GM23338 (cell line): ENCODE measurements around the gene RDH12. TPM values are rescaled to one million over a fixed set of nuclear protein-coding genes. Genes with fewer than 3 reads are reported as not detected.

ENCODE experiments used
- ATAC-seq: fragments of 200-7000 bp; cut with Tn5 transposase; 3 replicates; pipeline ENCODE4 v1.9.1; 2020
- DNase-seq: peaks from one replicate; pipeline ENCODE4 v3.0.0-alpha.2; 2015; ENCODE audit warnings: low spot score
- H2AFZ ChIP-seq: fragments of 200-600 bp; sonication (generic); 2 replicates; pipeline ENCODE4 v1.8.0; 2016; ENCODE audit warnings: antibody characterized with exemption, mild to moderate bottlenecking, moderate library complexity
- H3F3A ChIP-seq: fragments of 200-600 bp; sonication (generic); replicated peaks from 2 replicates; pipeline ENCODE4 v1.8.0; 2017; ENCODE audit warnings: antibody characterized with exemption, mixed run types, low read depth
- H3K27ac ChIP-seq: fragments of 200-600 bp; sonication (generic); 2 replicates; pipeline ENCODE4 v1.6.1; 2016; ENCODE audit warnings: low read depth
- H3K27me3 ChIP-seq: fragments of 200-600 bp; sonication (generic); 2 replicates; pipeline ENCODE4 v1.8.0; 2016; ENCODE audit warnings: mild to moderate bottlenecking, mixed run types, moderate library complexity; ENCODE audit not compliant: insufficient read depth
- H3K36me3 ChIP-seq: fragments of 200-600 bp; sonication (generic); 2 replicates; pipeline ENCODE4 v1.8.0; 2016; ENCODE audit warnings: mild to moderate bottlenecking; ENCODE audit not compliant: insufficient read depth
- H3K4me1 ChIP-seq: fragments of 200-600 bp; sonication (generic); 2 replicates; pipeline ENCODE4 v1.8.0; 2016; ENCODE audit warnings: mild to moderate bottlenecking, moderate library complexity; ENCODE audit not compliant: insufficient read depth
- H3K4me2 ChIP-seq: fragments of 200-600 bp; sonication (generic); 2 replicates; pipeline ENCODE4 v1.7.1; 2017; ENCODE audit warnings: mixed run types
- H3K4me3 ChIP-seq: fragments of 200-600 bp; sonication (generic); 2 replicates; pipeline ENCODE4 v1.6.1; 2016; ENCODE audit warnings: mixed run types
- H3K79me2 ChIP-seq: fragments of 200-600 bp; sonication (generic); replicated peaks from 2 replicates; pipeline ENCODE4 v1.8.0; 2017; ENCODE audit warnings: mild to moderate bottlenecking; ENCODE audit not compliant: insufficient read depth
- H3K9me2 ChIP-seq: fragments of 200-600 bp; sonication (generic); 2 replicates; pipeline ENCODE4 v1.8.0; 2017; ENCODE audit not compliant: insufficient read depth
- H4K20me1 ChIP-seq: fragments of 200-600 bp; sonication (generic); replicated peaks from 2 replicates; pipeline ENCODE4 v1.8.0; 2017; ENCODE audit warnings: mild to moderate bottlenecking; ENCODE audit not compliant: insufficient read depth
- H3K27ac Mint-ChIP-seq: 2 replicates; pipeline ENCODE4 v1.8.0; 2020; ENCODE audit warnings: inconsistent platforms, mild to moderate bottlenecking, moderate library complexity, mixed read lengths
- H3K27me3 Mint-ChIP-seq: 3 replicates; pipeline ENCODE4 v1.8.0; 2022; ENCODE audit warnings: low read depth, mild to moderate bottlenecking, moderate library complexity, mixed read lengths, inconsistent platforms; ENCODE audit not compliant: insufficient read depth, poor library complexity
- H3K36me3 Mint-ChIP-seq: 3 replicates; pipeline ENCODE4 v1.8.0; 2021; ENCODE audit warnings: low read depth, mild to moderate bottlenecking, inconsistent platforms, moderate library complexity, mixed read lengths
- H3K4me1 Mint-ChIP-seq: 3 replicates; pipeline ENCODE4 v1.8.0; 2020; ENCODE audit warnings: mild to moderate bottlenecking, inconsistent platforms, mixed read lengths
- H3K4me3 Mint-ChIP-seq: 3 replicates; pipeline ENCODE4 v1.8.0; 2021; ENCODE audit warnings: moderate library complexity, mild to moderate bottlenecking, inconsistent platforms, mixed read lengths
- H3K9me3 Mint-ChIP-seq: 3 replicates; pipeline ENCODE4 v1.8.0; 2020; ENCODE audit warnings: moderate library complexity, mild to moderate bottlenecking, inconsistent platforms, mixed read lengths
- CREB1 ChIP-seq: fragments of 250-450 bp; sonication (Bioruptor Pico); IDR thresholded peaks from 2 replicates; pipeline ENCODE4 v1.5.0; 2020; ENCODE audit warnings: low read depth, mild to moderate bottlenecking, moderate library complexity
- CTCF ChIP-seq, 2 experiments: fragments of 200-600 bp in 1 of 2; sonication (generic) in 1 of 2; conservative IDR thresholded peaks; 2 replicates each; pipeline versions ENCODE4 v1.5.1 to v1.6.1; 2016 to 2017; ENCODE audit warnings: antibody characterized with exemption in 2 of 2, low read depth in 2 of 2, mild to moderate bottlenecking in 2 of 2, moderate library complexity in 1 of 2
- ETS1 ChIP-seq: IDR thresholded peaks from 2 replicates; pipeline ENCODE4 v1.6.1; 2016; ENCODE audit warnings: antibody characterized with exemption
- EZH2 ChIP-seq: fragments of 200-600 bp; sonication (generic); IDR thresholded peaks from one replicate; pipeline ENCODE4 v1.8.0; 2017; ENCODE audit warnings: antibody characterized with exemption, mild to moderate bottlenecking, low read depth; ENCODE audit not compliant: unreplicated experiment
- EZH2phosphoT487 ChIP-seq: fragments of 200-600 bp; sonication (generic); IDR thresholded peaks from one replicate; pipeline ENCODE4 v1.8.1; 2018; ENCODE audit warnings: antibody characterized with exemption; ENCODE audit not compliant: unreplicated experiment
- JUNB ChIP-seq: IDR thresholded peaks from one replicate; pipeline ENCODE4 v1.6.1; 2016; ENCODE audit warnings: antibody characterized with exemption; ENCODE audit not compliant: unreplicated experiment
- NANOG ChIP-seq: IDR thresholded peaks from 2 replicates; pipeline ENCODE4 v1.6.1; 2016; ENCODE audit warnings: antibody characterized with exemption, borderline replicate concordance
- POLR2AphosphoS5 ChIP-seq: IDR thresholded peaks from 2 replicates; pipeline ENCODE4 v1.6.1; 2016; ENCODE audit warnings: antibody characterized with exemption, low read depth
- REST ChIP-seq: IDR thresholded peaks from one replicate; pipeline ENCODE4 v1.6.1; 2018; ENCODE audit warnings: antibody characterized with exemption; ENCODE audit not compliant: unreplicated experiment
- STAT1 ChIP-seq: IDR thresholded peaks from one replicate; pipeline ENCODE4 v1.6.1; 2016; ENCODE audit warnings: antibody characterized with exemption; ENCODE audit not compliant: unreplicated experiment
- ZNF114 ChIP-seq: fragments of 250-450 bp; sonication (Bioruptor Pico); IDR thresholded peaks from 2 replicates; pipeline ENCODE4 v1.5.0; 2020; ENCODE audit warnings: mild to moderate bottlenecking, moderate library complexity
- ZNF331 ChIP-seq: fragments of 250-450 bp; sonication (Bioruptor Pico); IDR thresholded peaks from 2 replicates; pipeline ENCODE4 v1.5.0; 2020; ENCODE audit warnings: low read depth, mild to moderate bottlenecking, moderate library complexity
- polyA plus RNA-seq: library from polyadenylated mRNA; unstranded; fragments of >200 nt; fragmentation: Nextera tagmentation; extraction: Ambion mirVana; gene quantifications from 2 replicates; pipeline ENCODE4 v1.2.1, GENCODE V29; 2016
- total RNA-seq: library from RNA; depleted of rRNA; stranded (reverse); fragments of >200 nt; shearing (Covaris generic); gene quantifications from 2 replicates; pipeline ENCODE4 v1.2.3, GENCODE V29; 2014
- TF ChIP-seq, protein P1 (sequence below): fragments of 250-450 bp; sonication (Bioruptor Pico); IDR thresholded peaks from 2 replicates; pipeline ENCODE4 v1.5.0; 2020; ENCODE audit warnings: mild to moderate bottlenecking, moderate library complexity

RDH12 gene
- total and polyA plus RNA-seq, 2 experiments from 2014 or later: 0.28 to 1.6 TPM

DNA sequence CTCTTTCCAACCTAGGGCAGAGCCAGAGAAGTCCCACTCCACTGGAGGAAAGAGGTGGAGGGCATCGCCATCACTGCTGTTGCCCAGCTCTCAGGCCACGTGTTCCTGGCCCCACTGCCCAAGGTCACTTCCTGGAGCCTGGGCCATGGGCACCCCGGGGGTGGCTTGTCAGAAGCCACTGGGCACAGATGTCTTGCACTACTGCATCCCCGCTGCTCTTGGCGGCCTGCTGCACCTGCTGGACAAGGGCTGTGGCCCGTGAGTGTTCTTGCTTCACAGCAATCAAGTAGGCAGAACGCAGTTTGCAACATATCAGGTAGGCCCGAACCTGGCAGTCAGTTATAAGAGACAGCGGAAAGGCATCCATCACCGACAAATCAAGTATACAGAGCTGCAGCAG, 46.6 kb downstream of the RDH12 start:
- no peak overlapping the region for H3K4me3 ChIP-seq
- H3K9me3 Mint-ChIP-seq: no peaks in the 10 kb centered on the region; the same call in 2 of the 3 replicates
- H3K27ac Mint-ChIP-seq: no peak overlapping the region
- no peaks in the 10 kb centered on the region for H3F3A ChIP-seq
- H3K9me2 ChIP-seq: 0 out of 2 replicates have a peak, but pooled peaks cover 5% of the 10 kb centered on the region
- H3K4me1 ChIP-seq: no peaks in the 10 kb centered on the region
- peaks cover 48% of the 10 kb centered on the region for H3K36me3 Mint-ChIP-seq
- no peaks in the 10 kb centered on the region for H3K27me3 Mint-ChIP-seq
- no peaks in the 10 kb centered on the region for H3K27me3 ChIP-seq
- no peak overlapping the region for H3K27ac ChIP-seq
- no peaks in the 10 kb centered on the region for H3K79me2 ChIP-seq
- H3K4me3 Mint-ChIP-seq: no peak overlapping the region
- no peak overlapping the region for H2AFZ ChIP-seq
- no peaks in the 10 kb centered on the region for H3K4me1 Mint-ChIP-seq
- ATAC-seq: no peak
- TF ChIP-seq CREB1 (CRISPR knock-in tag) (no peak), ZNF331 (CRISPR knock-in tag) (no peak), ZNF114 (CRISPR knock-in tag) (no peak), POLR2AphosphoS5 (no peak), ETS1 (no peak), JUNB (no peak), CTCF (conservative IDR thresholded peaks at IDR 0.05; ENCODE audit: low read depth in 2 of 2) (no peak), NANOG (no peak), EZH2 (no peak), EZH2phosphoT487 (no peak), STAT1 (no peak), REST (no peak)
- TF ChIP-seq, protein P1, sequence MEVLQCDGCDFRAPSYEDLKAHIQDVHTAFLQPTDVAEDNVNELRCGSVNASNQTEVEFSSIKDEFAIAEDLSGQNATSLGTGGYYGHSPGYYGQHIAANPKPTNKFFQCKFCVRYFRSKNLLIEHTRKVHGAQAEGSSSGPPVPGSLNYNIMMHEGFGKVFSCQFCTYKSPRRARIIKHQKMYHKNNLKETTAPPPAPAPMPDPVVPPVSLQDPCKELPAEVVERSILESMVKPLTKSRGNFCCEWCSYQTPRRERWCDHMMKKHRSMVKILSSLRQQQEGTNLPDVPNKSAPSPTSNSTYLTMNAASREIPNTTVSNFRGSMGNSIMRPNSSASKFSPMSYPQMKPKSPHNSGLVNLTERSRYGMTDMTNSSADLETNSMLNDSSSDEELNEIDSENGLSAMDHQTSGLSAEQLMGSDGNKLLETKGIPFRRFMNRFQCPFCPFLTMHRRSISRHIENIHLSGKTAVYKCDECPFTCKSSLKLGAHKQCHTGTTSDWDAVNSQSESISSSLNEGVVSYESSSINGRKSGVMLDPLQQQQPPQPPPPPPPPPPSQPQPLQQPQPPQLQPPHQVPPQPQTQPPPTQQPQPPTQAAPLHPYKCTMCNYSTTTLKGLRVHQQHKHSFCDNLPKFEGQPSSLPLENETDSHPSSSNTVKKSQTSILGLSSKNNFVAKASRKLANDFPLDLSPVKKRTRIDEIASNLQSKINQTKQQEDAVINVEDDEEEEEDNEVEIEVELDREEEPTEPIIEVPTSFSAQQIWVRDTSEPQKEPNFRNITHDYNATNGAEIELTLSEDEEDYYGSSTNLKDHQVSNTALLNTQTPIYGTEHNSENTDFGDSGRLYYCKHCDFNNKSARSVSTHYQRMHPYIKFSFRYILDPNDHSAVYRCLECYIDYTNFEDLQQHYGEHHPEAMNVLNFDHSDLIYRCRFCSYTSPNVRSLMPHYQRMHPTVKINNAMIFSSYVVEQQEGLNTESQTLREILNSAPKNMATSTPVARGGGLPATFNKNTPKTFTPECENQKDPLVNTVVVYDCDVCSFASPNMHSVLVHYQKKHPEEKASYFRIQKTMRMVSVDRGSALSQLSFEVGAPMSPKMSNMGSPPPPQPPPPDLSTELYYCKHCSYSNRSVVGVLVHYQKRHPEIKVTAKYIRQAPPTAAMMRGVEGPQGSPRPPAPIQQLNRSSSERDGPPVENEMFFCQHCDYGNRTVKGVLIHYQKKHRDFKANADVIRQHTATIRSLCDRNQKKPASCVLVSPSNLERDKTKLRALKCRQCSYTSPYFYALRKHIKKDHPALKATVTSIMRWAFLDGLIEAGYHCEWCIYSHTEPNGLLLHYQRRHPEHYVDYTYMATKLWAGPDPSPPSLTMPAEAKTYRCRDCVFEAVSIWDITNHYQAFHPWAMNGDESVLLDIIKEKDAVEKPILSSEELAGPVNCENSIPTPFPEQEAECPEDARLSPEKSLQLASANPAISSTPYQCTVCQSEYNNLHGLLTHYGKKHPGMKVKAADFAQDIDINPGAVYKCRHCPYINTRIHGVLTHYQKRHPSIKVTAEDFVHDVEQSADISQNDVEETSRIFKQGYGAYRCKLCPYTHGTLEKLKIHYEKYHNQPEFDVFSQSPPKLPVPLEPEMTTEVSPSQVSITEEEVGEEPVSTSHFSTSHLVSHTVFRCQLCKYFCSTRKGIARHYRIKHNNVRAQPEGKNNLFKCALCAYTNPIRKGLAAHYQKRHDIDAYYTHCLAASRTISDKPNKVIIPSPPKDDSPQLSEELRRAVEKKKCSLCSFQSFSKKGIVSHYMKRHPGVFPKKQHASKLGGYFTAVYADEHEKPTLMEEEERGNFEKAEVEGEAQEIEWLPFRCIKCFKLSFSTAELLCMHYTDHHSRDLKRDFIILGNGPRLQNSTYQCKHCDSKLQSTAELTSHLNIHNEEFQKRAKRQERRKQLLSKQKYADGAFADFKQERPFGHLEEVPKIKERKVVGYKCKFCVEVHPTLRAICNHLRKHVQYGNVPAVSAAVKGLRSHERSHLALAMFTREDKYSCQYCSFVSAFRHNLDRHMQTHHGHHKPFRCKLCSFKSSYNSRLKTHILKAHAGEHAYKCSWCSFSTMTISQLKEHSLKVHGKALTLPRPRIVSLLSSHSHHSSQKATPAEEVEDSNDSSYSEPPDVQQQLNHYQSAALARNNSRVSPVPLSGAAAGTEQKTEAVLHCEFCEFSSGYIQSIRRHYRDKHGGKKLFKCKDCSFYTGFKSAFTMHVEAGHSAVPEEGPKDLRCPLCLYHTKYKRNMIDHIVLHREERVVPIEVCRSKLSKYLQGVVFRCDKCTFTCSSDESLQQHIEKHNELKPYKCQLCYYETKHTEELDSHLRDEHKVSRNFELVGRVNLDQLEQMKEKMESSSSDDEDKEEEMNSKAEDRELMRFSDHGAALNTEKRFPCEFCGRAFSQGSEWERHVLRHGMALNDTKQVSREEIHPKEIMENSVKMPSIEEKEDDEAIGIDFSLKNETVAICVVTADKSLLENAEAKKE (CRISPR knock-in tag): no peak
- H3K4me2 ChIP-seq: no peak overlapping the region
- no peak for DNase-seq
- no peaks in the 10 kb centered on the region for H4K20me1 ChIP-seq
- H3K36me3 ChIP-seq: peaks cover 17% of the 10 kb centered on the region; the same call in 1 of the 2 replicates
